ENCODE measurements around the gene PAF1. TPM values are rescaled to one million over a fixed set of nuclear protein-coding genes. Genes with fewer than 3 reads are reported as not detected.

Gene PAF1
- total and polyA plus RNA-seq, 2 donors (not counting 3 experiments of a cell fraction or from before 2014, with no cell fraction given) = 55.1 to 90.8 TPM

GRCh38 chr19:39342647-39343305 is 48.1 kb downstream of the PAF1 start:
- H3K9ac ChIP-seq (replicated peaks; ENCODE audit: extremely low read depth, insufficient read depth, low read length) = peak overlapping the region; percentile 88
- no peak overlapping the region for H2AFZ ChIP-seq (ENCODE audit: low read depth, low read length)
- intact Hi-C loops (cut with micrococcal nuclease) = loop anchor here (1.0 to 5.0 kb wide), 3 partner anchors 30 to 90 kb away; partner anchors contain the start of gene PLEKHG2
- H3K36me3 ChIP-seq (ENCODE audit: control insufficient read depth in 2 of 2, extremely low read depth in 1 of 2, insufficient read depth in 2 of 2, low read length in 2 of 2) = no peaks in the 10 kb centered on the region
- peaks cover 29% of the 10 kb centered on the region for H3K79me2 ChIP-seq (ENCODE audit: control insufficient read depth, insufficient read depth, low read length)
- H3K4me2 ChIP-seq (ENCODE audit: insufficient read depth, low read length) = peak overlapping the region; percentile 82
- FAIRE-seq (no peak), DNase-seq (ENCODE audit: low read depth, low spot score) (no peak)
- H3K4me3 ChIP-seq (replicated peaks in 1 of 3; ENCODE audit: insufficient read depth in 1 of 3, low read depth in 1 of 3, low read length in 3 of 3) = peak overlapping the region; percentile 65 to 88 (median 67)
- peaks cover 19% of the 10 kb centered on the region for H3K4me1 ChIP-seq (ENCODE audit: control insufficient read depth, extremely low read depth, insufficient read depth, low read length)
- no peaks in the 10 kb centered on the region for H3K9me3 ChIP-seq (replicated peaks; ENCODE audit: control insufficient read depth, insufficient read depth, low read length)
- dilution Hi-C loops (cut with MboI; ENCODE audit: extremely low pct_ligation_motif_present, low sequenced_read_pairs) = no loop called here
- ChIA-PET POLR2A (interaction anchor here (0.6 to 0.9 kb wide), 2 partner anchors 48 to 968 kb away, joined by 3 to 4 read pairs; partner anchors contain the start of genes MED29, PAF1 and PSMD8), CTCF (interaction anchor here (0.8 to 1.7 kb wide), 8 partner anchors 15 to 291 kb away, joined by 3 to 6 read pairs (median 4); partner anchors contain the start of gene RPS16)
- TF ChIP-seq MAX (IDR thresholded peaks at IDR 0.05; ENCODE audit: insufficient read depth, insufficient read length) = no peak
- TF ChIP-seq EZH2 (IDR thresholded peaks at IDR 0.05; ENCODE audit: borderline replicate concordance, low read depth, low read length, severe bottlenecking) = no peak
- no peaks in the 10 kb centered on the region for H3K9me1 ChIP-seq (replicated peaks; ENCODE audit: control insufficient read depth, extremely low read depth, insufficient read depth, low read length)
- H3K27ac ChIP-seq (ENCODE audit: insufficient read depth, low read depth, low read length) = peak overlapping the region; percentile 56
- peaks cover 2% of the 10 kb centered on the region for H4K20me1 ChIP-seq (replicated peaks; ENCODE audit: control insufficient read depth, extremely low read depth, insufficient read depth, low read length)
- no TSS peak for BruUV-seq (replicated peaks)
- no peaks in the 10 kb centered on the region for H3K27me3 ChIP-seq (ENCODE audit: control insufficient read depth in 2 of 2, insufficient read depth in 2 of 2, low read length in 2 of 2)

GRCh38 chr19:39341719-39342604 is 48.9 kb downstream of the PAF1 start, which contains the start of gene SAMD4B:
Gene SAMD4B (plus strand): TSS chr19:39342421. CDS start chr19:39356894, 14,473 bp downstream.
- FAIRE-seq (peak; percentile 97), DNase-seq (ENCODE audit: low read depth, low spot score) (peak; percentile 97)
- CTCF ChIA-PET = interaction anchor here (0.8 to 1.7 kb wide), 10 partner anchors 14 to 309 kb away, joined by 3 to 6 read pairs (median 4); partner anchors contain the start of gene RPS16
- BruUV-seq (replicated peaks) = TSS peak; percentile 59
- H3K27me3 ChIP-seq (ENCODE audit: control insufficient read depth in 2 of 2, insufficient read depth in 2 of 2, low read length in 2 of 2) = no peaks in the 10 kb centered on the region
- H2AFZ ChIP-seq (ENCODE audit: low read depth, low read length) = peak within 1 kb of the TSS; percentile 42
- H3K36me3 ChIP-seq (ENCODE audit: control insufficient read depth in 2 of 2, extremely low read depth in 1 of 2, insufficient read depth in 2 of 2, low read length in 2 of 2) = no peaks in the 10 kb centered on the region
- peaks cover 13% of the 10 kb centered on the region for H3K4me1 ChIP-seq (ENCODE audit: control insufficient read depth, extremely low read depth, insufficient read depth, low read length)
- POLR2A ChIA-PET = interaction anchor here (0.6 to 0.9 kb wide), 2 partner anchors 49 to 967 kb away, joined by 3 to 4 read pairs; partner anchors contain the start of genes MED29, PAF1 and PSMD8
- no peak for TF ChIP-seq JUN (IDR thresholded peaks at IDR 0.05; ENCODE audit: borderline replicate concordance, insufficient read depth, insufficient read length, low read depth)
- no peak for TF ChIP-seq FOS (IDR thresholded peaks at IDR 0.05; ENCODE audit: borderline replicate concordance, insufficient read depth, low read length)
- peak; percentile 87 for TF ChIP-seq POLR2AphosphoS5 (IDR thresholded peaks at IDR 0.05; ENCODE audit: insufficient read depth, low read depth, low read length)
- TF ChIP-seq CTCF (IDR thresholded peaks at IDR 0.05; ENCODE audit: extremely low read depth in 1 of 2, insufficient read depth in 1 of 2, low read depth in 1 of 2, low read length in 2 of 2) = peak; percentile 53 to 84
- TF ChIP-seq MAX (IDR thresholded peaks at IDR 0.05; ENCODE audit: insufficient read depth, insufficient read length) = peak; percentile 31
- no peak for TF ChIP-seq MYC (IDR thresholded peaks at IDR 0.05; ENCODE audit: low read depth, low read length)
- TF ChIP-seq POLR2A (IDR thresholded peaks at IDR 0.05; ENCODE audit: low read depth, low read length) = peak; percentile 95
- H3K9ac ChIP-seq (replicated peaks; ENCODE audit: extremely low read depth, insufficient read depth, low read length) = peak within 1 kb of the TSS; percentile 88
- H3K79me2 ChIP-seq (ENCODE audit: control insufficient read depth, insufficient read depth, low read length) = peaks cover 26% of the 10 kb centered on the region
- peak within 1 kb of the TSS; percentile 65 to 88 (median 73) for H3K4me3 ChIP-seq (replicated peaks in 1 of 3; ENCODE audit: insufficient read depth in 1 of 3, low read depth in 1 of 3, low read length in 3 of 3)
- H3K4me2 ChIP-seq (ENCODE audit: insufficient read depth, low read length) = peak within 1 kb of the TSS; percentile 82
- H4K20me1 ChIP-seq (replicated peaks; ENCODE audit: control insufficient read depth, extremely low read depth, insufficient read depth, low read length) = peaks cover under 1% of the 10 kb centered on the region
- dilution Hi-C loops (cut with MboI; ENCODE audit: extremely low pct_ligation_motif_present, low sequenced_read_pairs) = no loop called here
- no peaks in the 10 kb centered on the region for H3K9me1 ChIP-seq (replicated peaks; ENCODE audit: control insufficient read depth, extremely low read depth, insufficient read depth, low read length)
- intact Hi-C loops (cut with micrococcal nuclease) = loop anchor here (1.0 to 5.0 kb wide), 4 partner anchors 31 to 90 kb away; partner anchors contain the start of genes MED29, PAF1 and PLEKHG2
- H3K9me3 ChIP-seq (replicated peaks; ENCODE audit: control insufficient read depth, insufficient read depth, low read length) = no peaks in the 10 kb centered on the region
- peak within 1 kb of the TSS; percentile 56 for H3K27ac ChIP-seq (ENCODE audit: insufficient read depth, low read depth, low read length)

All from endothelial cell of umbilical vein (primary cell).